Putamen (tissue), 1 donor: Measurements from ENCODE around the gene FAM83C.

Experiments
- DNase-seq: peaks from one replicate; pipeline ENCODE4 v3.0.0-alpha.2; 2016; ENCODE audit warnings: low spot score

Gene FAM83C

DNA sequence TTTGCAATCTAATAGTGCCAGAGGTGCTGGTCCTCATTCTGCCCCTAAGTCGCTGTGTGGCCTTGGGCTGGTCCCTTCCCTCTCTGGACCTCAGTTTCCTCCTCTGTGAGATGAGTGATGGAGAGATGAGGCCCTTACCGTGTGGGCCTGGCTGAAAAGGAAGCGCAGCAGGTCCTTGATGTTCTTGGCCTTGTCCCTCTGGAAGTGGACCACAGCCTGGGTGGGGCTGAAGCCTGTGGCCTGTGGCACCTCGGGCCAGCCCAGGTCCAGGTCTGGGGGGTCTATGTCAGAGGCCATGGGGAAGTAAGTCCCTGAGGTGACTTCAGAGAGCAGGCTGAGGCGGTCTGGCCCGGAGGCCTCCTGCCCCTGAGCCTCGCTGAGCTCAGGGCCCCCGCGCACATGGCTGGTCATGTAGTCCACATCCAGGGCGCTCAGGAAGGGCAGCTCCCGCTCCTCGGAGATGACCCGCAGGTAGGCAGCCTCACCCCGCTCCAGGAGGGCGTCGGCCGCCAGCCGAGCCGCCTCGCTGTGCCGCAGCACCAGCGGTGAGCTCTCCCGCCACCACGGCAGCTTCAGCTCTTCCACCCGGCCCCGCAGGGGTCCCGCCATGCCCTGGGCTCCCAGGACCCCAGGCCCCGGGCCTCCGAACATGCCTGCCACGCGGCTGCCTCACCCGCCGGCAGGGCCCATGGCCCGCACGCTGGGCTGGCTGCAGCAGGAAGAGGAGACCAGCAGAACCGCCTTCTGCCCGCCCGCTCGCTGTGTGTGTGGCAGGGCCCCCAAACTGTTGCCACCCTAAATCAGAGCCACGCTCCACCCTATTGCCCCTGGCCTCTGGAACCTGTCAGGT is at the start of gene FAM83C:
Gene FAM83C (minus strand): TSS at position 772 of the 850 bp plus-strand sequence. CDS start 121 bp downstream, at position 651.
- no peak for DNase-seq

GRCh38 chr20:35341366-35342028 is 49.3 kb upstream of the FAM83C start:
- DNase-seq = no peak

- DNase-seq = no peak
Observed at GRCh38 chr20:35340436-35340835, 48.2 kb upstream of the FAM83C start.

DNA sequence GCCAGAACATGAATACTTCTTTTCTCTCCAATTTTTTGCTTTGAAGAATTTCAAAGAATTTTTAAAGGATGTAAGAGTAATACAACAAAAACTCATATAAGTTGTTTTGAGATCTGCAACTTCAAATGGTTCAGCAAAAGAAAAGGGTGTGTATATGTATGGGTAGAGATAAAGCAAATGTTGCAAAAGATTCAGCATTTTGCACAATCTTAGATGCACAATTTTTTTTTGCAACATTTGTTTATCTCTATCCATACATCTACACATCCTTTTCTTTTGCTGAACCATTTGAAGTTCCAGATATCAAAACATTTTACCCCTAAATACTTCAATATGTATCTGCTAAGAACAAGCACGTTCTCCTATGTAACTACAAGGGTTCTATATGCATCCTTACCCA is 47.4 kb upstream of the FAM83C start:
- DNase-seq = no peak

DNA sequence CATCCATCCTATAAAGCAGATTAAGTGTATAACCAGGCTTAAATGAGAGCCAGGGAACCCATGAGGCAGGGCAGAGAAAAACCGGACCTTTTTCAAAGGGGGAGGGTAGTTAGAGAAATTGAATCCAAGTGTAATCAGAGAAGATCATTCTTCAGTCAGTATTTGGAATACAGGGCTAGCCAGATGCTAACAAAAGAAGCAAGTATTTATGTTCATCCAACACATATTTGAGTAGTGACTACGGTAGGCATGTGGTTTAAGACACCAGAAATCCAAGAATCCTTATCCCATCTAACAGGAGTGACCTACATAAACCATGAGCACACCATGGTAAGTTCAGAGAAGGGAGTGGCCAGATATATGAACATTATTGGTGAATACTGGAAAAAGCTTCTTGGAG is 46.8 kb upstream of the FAM83C start:
- no peak for DNase-seq

DNA sequence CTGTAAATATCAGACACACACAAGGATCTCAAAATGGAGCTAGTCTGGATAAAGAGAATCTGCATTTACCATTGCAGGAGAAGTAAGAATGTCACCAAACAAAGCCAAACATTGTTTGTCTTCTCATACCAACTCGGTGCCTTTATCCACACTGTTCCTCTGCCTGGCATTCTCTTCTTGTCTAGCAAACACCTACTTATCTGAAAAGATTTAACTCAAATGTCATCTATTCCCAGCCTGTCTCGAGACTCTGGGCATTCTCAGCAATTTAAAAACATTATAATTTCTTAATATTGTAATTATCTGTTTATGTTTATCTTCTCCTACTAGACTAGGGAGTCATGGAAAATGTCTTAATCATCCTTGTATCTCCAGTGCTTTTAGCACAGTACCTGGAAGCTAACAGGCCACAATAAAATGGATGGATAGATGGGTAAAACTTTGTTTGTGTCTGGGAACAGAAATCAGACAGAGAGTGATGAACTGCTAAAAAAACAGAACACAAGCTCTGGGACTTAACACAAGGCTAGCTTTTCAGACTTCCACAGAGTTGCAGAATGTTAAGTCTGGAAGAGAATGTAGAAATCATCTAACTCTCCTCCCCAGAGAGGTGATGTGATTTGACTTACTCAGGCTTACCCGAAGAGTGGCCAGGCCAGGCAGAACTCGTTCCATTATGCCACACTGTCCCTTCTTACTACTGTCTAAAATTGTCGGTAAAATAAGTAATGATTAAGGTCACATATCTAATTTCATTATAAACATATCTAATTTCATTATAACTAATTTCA is 42.3 kb upstream of the FAM83C start:
- DNase-seq = no peak

DNA sequence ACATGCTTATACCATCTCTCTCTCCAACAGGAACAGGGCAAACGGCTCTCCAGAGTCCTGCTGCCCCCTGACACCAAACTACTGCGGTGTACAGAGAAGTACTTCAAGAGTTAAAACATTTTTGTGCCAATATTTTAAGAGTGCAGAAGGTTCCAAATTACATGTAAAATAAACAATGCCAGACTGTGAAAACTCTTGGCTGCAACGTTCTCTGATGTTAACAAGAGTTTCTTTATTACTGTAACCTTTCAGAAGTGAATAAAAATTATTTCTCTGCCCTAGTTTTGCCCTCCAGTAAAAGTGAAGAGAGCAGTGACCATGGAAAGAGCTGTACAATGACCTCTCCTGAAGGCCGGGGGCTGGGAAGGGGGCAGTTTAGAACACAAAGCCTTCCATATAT is 41.4 kb upstream of the FAM83C start:
- no peak for DNase-seq

GRCh38 chr20:35332540-35333200 is 40.4 kb upstream of the FAM83C start:
- DNase-seq = no peak

- no peak for DNase-seq
Observed at GRCh38 chr20:35329435-35330139, 37.4 kb upstream of the FAM83C start.

GRCh38 chr20:35328689-35329088 is 36.5 kb upstream of the FAM83C start:
- DNase-seq = no peak

- no peak for DNase-seq
Observed at GRCh38 chr20:35328095-35328685, 36.0 kb upstream of the FAM83C start.

DNA sequence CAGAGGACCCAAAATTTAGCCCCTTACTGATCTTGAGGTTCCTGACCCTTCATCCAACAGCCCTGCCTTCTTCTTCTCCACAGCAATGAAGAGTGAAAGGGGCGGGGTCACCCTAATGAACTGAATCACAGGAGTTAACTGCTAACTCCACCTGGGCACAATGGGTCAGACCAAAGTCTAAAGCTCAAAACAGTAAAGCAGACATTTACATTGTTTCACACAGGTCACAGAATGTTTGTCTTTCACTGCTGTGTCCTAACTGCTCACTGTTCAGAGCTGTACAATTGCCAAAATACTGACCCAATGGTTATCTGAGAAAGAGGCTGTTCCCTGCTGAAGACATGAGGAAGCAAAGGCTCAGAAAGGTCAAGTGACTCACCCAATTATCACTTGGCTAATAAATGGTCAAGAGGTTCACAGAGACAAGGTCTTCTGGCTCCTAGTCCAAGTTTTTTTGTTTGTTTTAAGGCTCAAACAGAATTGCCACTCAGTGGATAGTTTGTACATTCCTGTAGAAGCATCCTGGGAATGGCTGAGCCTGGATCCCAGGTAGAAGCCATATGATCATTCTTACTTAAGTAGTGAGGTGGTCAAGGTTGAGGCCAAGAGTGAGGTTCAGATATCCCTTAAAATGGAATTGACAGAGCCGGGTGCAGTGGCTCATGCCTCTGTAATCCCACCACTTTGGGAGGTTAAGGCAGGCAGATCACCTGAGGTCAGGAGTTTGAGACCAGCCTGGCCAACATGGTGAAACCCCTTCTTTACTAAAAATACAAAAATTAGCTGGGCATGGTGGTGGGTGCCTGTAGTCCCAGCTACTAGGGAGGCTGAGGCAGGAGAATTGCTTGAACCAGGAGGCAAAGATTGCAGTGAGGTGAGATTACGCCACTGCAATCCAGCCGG is 35.1 kb upstream of the FAM83C start:
- no peak for DNase-seq

DNA sequence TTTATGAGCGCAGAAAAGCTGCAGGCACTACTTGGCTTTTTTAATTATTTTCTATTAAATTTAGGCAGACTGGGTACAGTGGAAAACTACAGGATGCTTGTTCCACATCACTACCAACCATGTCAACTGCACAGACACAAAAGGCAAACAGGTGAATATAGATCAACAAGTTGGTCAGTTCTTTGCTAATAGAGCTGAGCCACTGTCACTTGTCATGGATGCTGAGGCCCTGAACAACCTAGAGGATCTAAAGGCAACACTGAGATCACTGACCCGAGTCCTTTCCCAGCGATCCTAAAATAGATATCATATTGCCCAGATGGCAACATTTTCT is 34.5 kb upstream of the FAM83C start:
- DNase-seq = no peak

DNA sequence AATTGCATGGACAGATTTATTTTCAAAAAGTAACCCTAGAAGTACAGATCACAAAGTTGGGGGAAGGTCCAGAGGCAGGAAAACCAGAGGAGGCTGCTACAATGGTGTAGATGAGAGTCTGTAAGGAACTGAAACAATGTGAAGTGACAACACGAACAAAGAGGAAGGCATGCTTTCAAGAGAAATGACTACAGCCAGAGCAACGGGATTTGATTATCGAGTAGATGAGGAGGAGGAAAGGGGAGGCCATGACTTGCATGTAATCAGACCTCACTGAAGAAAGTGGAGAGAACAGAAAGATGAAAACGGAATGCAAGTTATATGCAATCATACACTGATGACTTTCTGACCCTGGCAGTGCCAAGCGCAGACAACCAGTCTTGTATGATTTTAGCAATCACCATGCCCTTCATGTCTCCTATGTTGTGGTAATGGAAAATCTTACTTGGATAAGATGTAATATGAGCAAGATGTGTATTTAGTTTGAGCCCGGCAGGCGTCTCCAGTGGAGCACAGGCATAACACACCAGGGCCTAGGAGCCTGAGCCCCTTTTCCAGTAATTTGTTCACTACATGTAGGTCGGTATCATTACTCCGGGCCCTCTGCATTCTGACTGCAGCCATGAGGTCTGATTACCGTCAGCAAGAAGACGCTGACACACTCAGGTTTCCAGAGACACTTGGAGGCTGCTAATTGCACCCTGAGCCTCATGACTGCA is 34.0 kb upstream of the FAM83C start:
- no peak for DNase-seq

- DNase-seq = no peak
Observed at GRCh38 chr20:35325401-35325800, 33.2 kb upstream of the FAM83C start.

DNA sequence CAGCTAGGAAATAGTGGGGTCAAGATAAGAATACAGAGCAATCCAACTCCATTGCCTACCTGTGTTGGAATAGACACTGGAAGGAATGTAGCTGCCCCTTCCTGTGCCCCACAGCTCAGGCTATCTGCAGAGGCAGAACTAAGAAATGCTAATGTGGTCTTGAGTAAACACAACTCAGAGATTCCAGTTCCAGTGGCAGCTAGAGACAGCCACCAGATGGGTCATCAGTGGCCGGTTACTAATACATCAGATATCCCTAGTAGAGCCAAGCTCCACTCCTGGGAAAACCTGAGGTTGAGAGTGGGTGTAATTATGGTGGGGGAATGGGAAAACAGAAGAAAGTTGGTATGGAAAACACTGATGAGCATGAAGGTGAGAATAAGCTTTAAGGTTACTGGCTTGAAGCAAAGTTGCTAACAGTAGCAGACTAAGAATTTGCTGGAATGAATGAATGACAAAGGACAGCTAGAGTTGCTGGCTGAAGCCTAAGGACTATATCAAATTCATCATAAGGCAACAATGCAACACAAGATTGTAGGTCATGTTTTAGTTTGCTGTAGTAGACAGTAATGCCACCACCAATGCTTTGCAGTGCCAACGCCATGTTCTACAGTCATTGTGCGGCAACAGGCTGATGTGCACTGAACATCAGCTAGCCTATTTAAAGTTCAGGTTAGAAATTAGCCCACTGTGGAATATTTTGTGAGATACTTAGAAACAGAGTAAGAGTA is 28.3 kb upstream of the FAM83C start:
- DNase-seq = no peak

- DNase-seq = no peak
Observed at GRCh38 chr20:35319871-35320197, 27.6 kb upstream of the FAM83C start.

DNA sequence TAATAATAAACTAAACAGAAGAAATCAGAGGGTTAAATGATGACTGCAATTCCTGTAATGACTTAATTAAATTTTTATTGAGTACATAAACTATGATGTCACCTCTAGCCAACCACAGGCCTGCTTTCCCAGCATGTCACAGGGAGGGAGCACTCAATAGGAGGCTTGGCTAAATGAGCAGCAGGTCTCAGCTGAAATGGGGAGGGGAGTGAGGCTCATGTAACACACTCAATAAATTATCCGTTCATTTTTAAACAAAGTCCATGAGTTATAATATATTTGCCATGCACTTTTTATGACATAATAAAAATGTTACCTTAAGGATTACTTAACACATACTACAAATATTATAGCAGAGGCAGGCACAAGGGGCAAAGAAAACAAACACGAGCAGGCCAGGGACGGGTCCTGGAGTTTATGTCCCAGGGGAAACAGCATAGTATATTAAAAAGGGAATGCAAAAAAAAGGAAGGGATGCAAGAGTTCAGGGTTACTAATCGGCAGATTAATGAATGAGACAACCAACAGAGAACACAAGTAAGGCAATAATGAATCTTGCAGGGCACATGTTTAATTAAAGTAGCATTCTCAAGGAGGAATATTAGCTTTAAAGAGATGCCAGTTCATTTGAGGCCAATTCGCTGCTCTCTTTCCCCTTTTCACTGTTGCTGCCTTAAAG is 27.1 kb upstream of the FAM83C start:
- no peak for DNase-seq
